GM23338 (cell line): ENCODE data around the gene ERBB4. TPM values are rescaled to one million over a fixed set of nuclear protein-coding genes. Genes with fewer than 3 reads are reported as not detected.

ENCODE experiments used
- ATAC-seq: fragments of 200-7000 bp; cut with Tn5 transposase; 3 replicates; pipeline ENCODE4 v1.9.1; 2020
- DNase-seq: peaks from one replicate; pipeline ENCODE4 v3.0.0-alpha.2; 2015; ENCODE audit warnings: low spot score
- H2AFZ ChIP-seq: fragments of 200-600 bp; sonication (generic); 2 replicates; pipeline ENCODE4 v1.8.0; 2016; ENCODE audit warnings: antibody characterized with exemption, mild to moderate bottlenecking, moderate library complexity
- H3F3A ChIP-seq: fragments of 200-600 bp; sonication (generic); replicated peaks from 2 replicates; pipeline ENCODE4 v1.8.0; 2017; ENCODE audit warnings: antibody characterized with exemption, mixed run types, low read depth
- H3K27ac ChIP-seq: fragments of 200-600 bp; sonication (generic); 2 replicates; pipeline ENCODE4 v1.6.1; 2016; ENCODE audit warnings: low read depth
- H3K27me3 ChIP-seq: fragments of 200-600 bp; sonication (generic); 2 replicates; pipeline ENCODE4 v1.8.0; 2016; ENCODE audit warnings: mild to moderate bottlenecking, mixed run types, moderate library complexity; ENCODE audit not compliant: insufficient read depth
- H3K36me3 ChIP-seq: fragments of 200-600 bp; sonication (generic); 2 replicates; pipeline ENCODE4 v1.8.0; 2016; ENCODE audit warnings: mild to moderate bottlenecking; ENCODE audit not compliant: insufficient read depth
- H3K4me1 ChIP-seq: fragments of 200-600 bp; sonication (generic); 2 replicates; pipeline ENCODE4 v1.8.0; 2016; ENCODE audit warnings: mild to moderate bottlenecking, moderate library complexity; ENCODE audit not compliant: insufficient read depth
- H3K4me2 ChIP-seq: fragments of 200-600 bp; sonication (generic); 2 replicates; pipeline ENCODE4 v1.7.1; 2017; ENCODE audit warnings: mixed run types
- H3K4me3 ChIP-seq: fragments of 200-600 bp; sonication (generic); 2 replicates; pipeline ENCODE4 v1.6.1; 2016; ENCODE audit warnings: mixed run types
- H3K79me2 ChIP-seq: fragments of 200-600 bp; sonication (generic); replicated peaks from 2 replicates; pipeline ENCODE4 v1.8.0; 2017; ENCODE audit warnings: mild to moderate bottlenecking; ENCODE audit not compliant: insufficient read depth
- H3K9me2 ChIP-seq: fragments of 200-600 bp; sonication (generic); 2 replicates; pipeline ENCODE4 v1.8.0; 2017; ENCODE audit not compliant: insufficient read depth
- H4K20me1 ChIP-seq: fragments of 200-600 bp; sonication (generic); replicated peaks from 2 replicates; pipeline ENCODE4 v1.8.0; 2017; ENCODE audit warnings: mild to moderate bottlenecking; ENCODE audit not compliant: insufficient read depth
- H3K27ac Mint-ChIP-seq: 2 replicates; pipeline ENCODE4 v1.8.0; 2020; ENCODE audit warnings: inconsistent platforms, mild to moderate bottlenecking, moderate library complexity, mixed read lengths
- H3K27me3 Mint-ChIP-seq: 3 replicates; pipeline ENCODE4 v1.8.0; 2022; ENCODE audit warnings: low read depth, mild to moderate bottlenecking, moderate library complexity, mixed read lengths, inconsistent platforms; ENCODE audit not compliant: insufficient read depth, poor library complexity
- H3K36me3 Mint-ChIP-seq: 3 replicates; pipeline ENCODE4 v1.8.0; 2021; ENCODE audit warnings: low read depth, mild to moderate bottlenecking, inconsistent platforms, moderate library complexity, mixed read lengths
- H3K4me1 Mint-ChIP-seq: 3 replicates; pipeline ENCODE4 v1.8.0; 2020; ENCODE audit warnings: mild to moderate bottlenecking, inconsistent platforms, mixed read lengths
- H3K4me3 Mint-ChIP-seq: 3 replicates; pipeline ENCODE4 v1.8.0; 2021; ENCODE audit warnings: moderate library complexity, mild to moderate bottlenecking, inconsistent platforms, mixed read lengths
- H3K9me3 Mint-ChIP-seq: 3 replicates; pipeline ENCODE4 v1.8.0; 2020; ENCODE audit warnings: moderate library complexity, mild to moderate bottlenecking, inconsistent platforms, mixed read lengths
- CREB1 ChIP-seq: fragments of 250-450 bp; sonication (Bioruptor Pico); IDR thresholded peaks from 2 replicates; pipeline ENCODE4 v1.5.0; 2020; ENCODE audit warnings: low read depth, mild to moderate bottlenecking, moderate library complexity
- ETS1 ChIP-seq: IDR thresholded peaks from 2 replicates; pipeline ENCODE4 v1.6.1; 2016; ENCODE audit warnings: antibody characterized with exemption
- EZH2 ChIP-seq: fragments of 200-600 bp; sonication (generic); IDR thresholded peaks from one replicate; pipeline ENCODE4 v1.8.0; 2017; ENCODE audit warnings: antibody characterized with exemption, mild to moderate bottlenecking, low read depth; ENCODE audit not compliant: unreplicated experiment
- EZH2phosphoT487 ChIP-seq: fragments of 200-600 bp; sonication (generic); IDR thresholded peaks from one replicate; pipeline ENCODE4 v1.8.1; 2018; ENCODE audit warnings: antibody characterized with exemption; ENCODE audit not compliant: unreplicated experiment
- JUNB ChIP-seq: IDR thresholded peaks from one replicate; pipeline ENCODE4 v1.6.1; 2016; ENCODE audit warnings: antibody characterized with exemption; ENCODE audit not compliant: unreplicated experiment
- POLR2AphosphoS5 ChIP-seq: IDR thresholded peaks from 2 replicates; pipeline ENCODE4 v1.6.1; 2016; ENCODE audit warnings: antibody characterized with exemption, low read depth
- REST ChIP-seq: IDR thresholded peaks from one replicate; pipeline ENCODE4 v1.6.1; 2018; ENCODE audit warnings: antibody characterized with exemption; ENCODE audit not compliant: unreplicated experiment
- STAT1 ChIP-seq: IDR thresholded peaks from one replicate; pipeline ENCODE4 v1.6.1; 2016; ENCODE audit warnings: antibody characterized with exemption; ENCODE audit not compliant: unreplicated experiment
- ZNF114 ChIP-seq: fragments of 250-450 bp; sonication (Bioruptor Pico); IDR thresholded peaks from 2 replicates; pipeline ENCODE4 v1.5.0; 2020; ENCODE audit warnings: mild to moderate bottlenecking, moderate library complexity
- ZNF331 ChIP-seq: fragments of 250-450 bp; sonication (Bioruptor Pico); IDR thresholded peaks from 2 replicates; pipeline ENCODE4 v1.5.0; 2020; ENCODE audit warnings: low read depth, mild to moderate bottlenecking, moderate library complexity
- ZNF462 ChIP-seq: fragments of 250-450 bp; sonication (Bioruptor Pico); IDR thresholded peaks from 2 replicates; pipeline ENCODE4 v1.5.0; 2020; ENCODE audit warnings: mild to moderate bottlenecking, moderate library complexity
- polyA plus RNA-seq: library from polyadenylated mRNA; unstranded; fragments of >200 nt; fragmentation: Nextera tagmentation; extraction: Ambion mirVana; gene quantifications from 2 replicates; pipeline ENCODE4 v1.2.1, GENCODE V29; 2016
- total RNA-seq: library from RNA; depleted of rRNA; stranded (reverse); fragments of >200 nt; shearing (Covaris generic); gene quantifications from 2 replicates; pipeline ENCODE4 v1.2.3, GENCODE V29; 2014

The ERBB4 gene
- total and polyA plus RNA-seq, 2 experiments from 2014 or later: 0.73 to 1.1 TPM

- H3K36me3 ChIP-seq: no peaks in the 10 kb centered on the region
- Mint-ChIP-seq H3K9me3 (no peaks in the 10 kb centered on the region), H3K27me3 (peaks cover 1% of the 10 kb centered on the region), H3K4me3 (no peak overlapping the region), H3K36me3 (no peaks in the 10 kb centered on the region), H3K4me1 (no peaks in the 10 kb centered on the region), H3K27ac (no peak overlapping the region)
- H4K20me1 ChIP-seq: no peaks in the 10 kb centered on the region
- no peak overlapping the region for H3K27ac ChIP-seq
- H3F3A ChIP-seq: no peaks in the 10 kb centered on the region
- no peak overlapping the region for H3K4me2 ChIP-seq
- DNase-seq (no peak), ATAC-seq (no peak)
- no peak overlapping the region for H3K4me3 ChIP-seq
- H2AFZ ChIP-seq: no peak overlapping the region
- no peaks in the 10 kb centered on the region for H3K4me1 ChIP-seq
- no peak for TF ChIP-seq ZNF331 (CRISPR knock-in tag)
- no peak for TF ChIP-seq CREB1 (CRISPR knock-in tag)
- TF ChIP-seq POLR2AphosphoS5: no peak
- no peak for TF ChIP-seq ETS1
- TF ChIP-seq EZH2phosphoT487: no peak
- TF ChIP-seq ZNF462 (CRISPR knock-in tag): no peak
- TF ChIP-seq REST: no peak
- no peak for TF ChIP-seq ZNF114 (CRISPR knock-in tag)
- no peak for TF ChIP-seq JUNB
- TF ChIP-seq EZH2: no peak
- TF ChIP-seq STAT1: no peak
- H3K9me2 ChIP-seq: no peaks in the 10 kb centered on the region
- no peaks in the 10 kb centered on the region for H3K79me2 ChIP-seq
- no peaks in the 10 kb centered on the region for H3K27me3 ChIP-seq
Measured at GRCh38 chr2:211994806-211995205, 543.8 kb downstream of the ERBB4 start.
